ENCODE measurements around the gene MMP15. TPM values are rescaled to one million over a fixed set of nuclear protein-coding genes. Genes with fewer than 3 reads are reported as not detected.

The MMP15 gene
- total and polyA plus RNA-seq, 12 donors = 24.4 to 88.4 (median 58.1) TPM

DNA sequence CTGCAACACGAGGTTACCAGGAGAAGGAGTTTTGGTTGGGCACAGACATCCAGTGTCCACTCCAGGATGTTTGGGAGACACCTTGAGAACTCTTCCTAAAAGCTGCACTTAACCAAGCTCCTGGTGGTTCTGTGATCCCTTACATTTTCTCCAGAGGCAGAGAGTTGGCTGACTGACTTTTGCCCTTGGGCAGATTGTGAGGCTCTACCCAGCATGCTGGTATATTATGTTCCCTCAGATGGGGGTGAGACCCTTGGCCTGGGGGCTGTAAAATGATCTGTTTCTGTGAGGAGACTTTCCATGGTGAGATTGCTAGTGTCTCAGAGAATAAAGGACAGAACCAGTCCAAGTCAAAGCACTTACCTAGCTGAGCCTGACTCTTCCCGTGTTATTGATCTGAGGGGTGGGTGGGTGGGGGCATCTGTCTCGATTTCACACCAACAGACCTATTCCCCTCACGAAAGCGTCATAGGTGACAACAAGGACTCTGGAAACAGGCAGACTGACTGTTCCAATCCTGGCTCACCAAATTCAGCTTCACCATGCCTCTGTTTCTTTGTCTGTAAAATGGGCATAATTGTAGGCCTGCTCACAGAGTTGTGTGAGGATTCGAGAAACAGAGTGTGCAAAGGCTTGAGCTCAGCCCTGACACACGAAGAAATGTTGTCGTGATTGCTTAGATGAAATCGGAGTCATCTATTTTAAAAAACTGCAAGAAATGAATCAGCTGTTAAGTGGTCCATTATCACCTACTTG, 12.2 kb upstream of the MMP15 start:
- 90% methylated on average over 9 of the region's 9 CpGs for WGBS, 2 donors
- intact Hi-C loops (cut with DNase I) = no loop called here
- no peak for ATAC-seq
- Histone ChIP-seq H3K4me3 (no peak overlapping the region), H3K27me3 (no peaks in the 10 kb centered on the region), H3K4me1 (peaks cover 0 to 17% (median 0%) of the 10 kb centered on the region in 9 donors), H3K9me3 (no peaks in the 10 kb centered on the region), H3K36me3 (peaks cover 0 to 88% (median 8%) of the 10 kb centered on the region in 9 donors), H3K27ac (no peak overlapping the region)
- TF ChIP-seq, protein P1, sequence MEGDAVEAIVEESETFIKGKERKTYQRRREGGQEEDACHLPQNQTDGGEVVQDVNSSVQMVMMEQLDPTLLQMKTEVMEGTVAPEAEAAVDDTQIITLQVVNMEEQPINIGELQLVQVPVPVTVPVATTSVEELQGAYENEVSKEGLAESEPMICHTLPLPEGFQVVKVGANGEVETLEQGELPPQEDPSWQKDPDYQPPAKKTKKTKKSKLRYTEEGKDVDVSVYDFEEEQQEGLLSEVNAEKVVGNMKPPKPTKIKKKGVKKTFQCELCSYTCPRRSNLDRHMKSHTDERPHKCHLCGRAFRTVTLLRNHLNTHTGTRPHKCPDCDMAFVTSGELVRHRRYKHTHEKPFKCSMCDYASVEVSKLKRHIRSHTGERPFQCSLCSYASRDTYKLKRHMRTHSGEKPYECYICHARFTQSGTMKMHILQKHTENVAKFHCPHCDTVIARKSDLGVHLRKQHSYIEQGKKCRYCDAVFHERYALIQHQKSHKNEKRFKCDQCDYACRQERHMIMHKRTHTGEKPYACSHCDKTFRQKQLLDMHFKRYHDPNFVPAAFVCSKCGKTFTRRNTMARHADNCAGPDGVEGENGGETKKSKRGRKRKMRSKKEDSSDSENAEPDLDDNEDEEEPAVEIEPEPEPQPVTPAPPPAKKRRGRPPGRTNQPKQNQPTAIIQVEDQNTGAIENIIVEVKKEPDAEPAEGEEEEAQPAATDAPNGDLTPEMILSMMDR (IDR thresholded peaks at IDR 0.05) = no peak
- no peak for DNase-seq

DNA sequence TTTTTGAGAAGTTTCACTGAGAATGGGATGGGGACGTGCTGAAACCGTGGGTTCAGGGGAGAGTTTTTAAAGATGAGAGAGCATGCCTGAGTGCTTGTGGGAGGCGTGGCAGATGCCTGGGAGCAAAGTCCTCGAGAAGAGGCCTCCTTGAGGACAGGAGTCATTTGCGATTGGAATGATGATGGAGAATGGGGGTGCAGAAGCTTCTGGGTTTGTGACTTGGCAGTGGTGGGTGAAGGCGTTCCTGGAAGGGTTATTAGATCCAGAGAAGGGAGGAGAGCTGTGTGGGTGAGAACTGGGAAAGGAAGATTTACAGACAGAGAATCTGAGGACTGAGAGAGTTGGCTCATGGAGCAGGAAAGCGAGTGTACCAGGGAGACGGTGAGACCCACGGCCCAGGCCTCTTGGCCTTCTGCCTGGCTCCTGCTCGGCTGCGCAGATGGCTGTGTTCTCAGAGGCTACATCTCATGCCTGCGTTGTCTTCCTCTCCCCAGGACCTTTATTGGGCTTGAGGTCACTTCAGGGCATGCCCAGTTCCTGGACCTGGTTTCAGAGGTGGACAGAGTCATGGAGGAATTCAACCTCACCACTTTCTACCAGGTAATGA, 8.6 kb upstream of the MMP15 start:
- intact Hi-C loops (cut with DNase I) = no loop called here
- ATAC-seq = peak in 2 of 8 donors; percentile 34 to 41
- H3K4me3 ChIP-seq = no peak overlapping the region

DNA sequence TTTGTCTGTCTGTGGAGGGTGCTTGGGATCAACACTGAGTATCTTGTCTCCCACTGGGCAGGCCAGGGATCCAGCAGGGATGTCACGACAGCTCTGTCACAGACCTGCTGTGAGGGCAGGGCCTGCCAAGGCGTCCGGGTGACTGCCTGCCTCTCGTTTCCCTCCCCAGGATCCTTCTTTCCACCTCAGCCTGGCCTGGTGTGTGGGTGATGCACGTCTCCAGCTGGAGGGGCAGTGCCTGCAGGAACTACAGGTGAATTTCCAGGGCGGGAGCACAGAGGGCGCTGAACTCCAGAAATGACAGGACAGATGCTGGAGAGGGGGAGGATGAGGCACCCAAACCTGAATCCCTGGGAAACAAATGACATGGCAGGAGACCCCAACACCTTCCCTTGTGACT, 6.8 kb upstream of the MMP15 start:
- DNase-seq (no peak), ATAC-seq (no peak)
- WGBS, 2 donors = 73 to 88% methylated on average over 7 of the region's 7 CpGs
- TF ChIP-seq, protein P1 (IDR thresholded peaks at IDR 0.05) = no peak
- intact Hi-C loops (cut with DNase I) = no loop called here
- no peak overlapping the region for H3K27ac ChIP-seq
- H3K36me3 ChIP-seq = peaks cover 0 to 57% (median 0%) of the 10 kb centered on the region in 9 donors
- H3K4me1 ChIP-seq = peaks cover 11 to 41% (median 33%) of the 10 kb centered on the region in 9 donors
- no peaks in the 10 kb centered on the region for H3K27me3 ChIP-seq
- no peak overlapping the region for H3K4me3 ChIP-seq
- no peaks in the 10 kb centered on the region for H3K9me3 ChIP-seq

More for the DNA sequence above, 8.6 kb upstream of the MMP15 start:
- Histone ChIP-seq H3K9me3 (no peaks in the 10 kb centered on the region), H3K27ac (no peak overlapping the region), H3K36me3 (peaks cover 0 to 75% (median 0%) of the 10 kb centered on the region in 9 donors), H3K4me1 (peaks cover 0 to 23% (median 15%) of the 10 kb centered on the region in 9 donors), H3K27me3 (no peaks in the 10 kb centered on the region)
- WGBS, 2 donors = 62 to 75% methylated on average over 12 of the region's 12 CpGs
- no peak for DNase-seq
- TF ChIP-seq, protein P1 (IDR thresholded peaks at IDR 0.05) = no peak

DNA sequence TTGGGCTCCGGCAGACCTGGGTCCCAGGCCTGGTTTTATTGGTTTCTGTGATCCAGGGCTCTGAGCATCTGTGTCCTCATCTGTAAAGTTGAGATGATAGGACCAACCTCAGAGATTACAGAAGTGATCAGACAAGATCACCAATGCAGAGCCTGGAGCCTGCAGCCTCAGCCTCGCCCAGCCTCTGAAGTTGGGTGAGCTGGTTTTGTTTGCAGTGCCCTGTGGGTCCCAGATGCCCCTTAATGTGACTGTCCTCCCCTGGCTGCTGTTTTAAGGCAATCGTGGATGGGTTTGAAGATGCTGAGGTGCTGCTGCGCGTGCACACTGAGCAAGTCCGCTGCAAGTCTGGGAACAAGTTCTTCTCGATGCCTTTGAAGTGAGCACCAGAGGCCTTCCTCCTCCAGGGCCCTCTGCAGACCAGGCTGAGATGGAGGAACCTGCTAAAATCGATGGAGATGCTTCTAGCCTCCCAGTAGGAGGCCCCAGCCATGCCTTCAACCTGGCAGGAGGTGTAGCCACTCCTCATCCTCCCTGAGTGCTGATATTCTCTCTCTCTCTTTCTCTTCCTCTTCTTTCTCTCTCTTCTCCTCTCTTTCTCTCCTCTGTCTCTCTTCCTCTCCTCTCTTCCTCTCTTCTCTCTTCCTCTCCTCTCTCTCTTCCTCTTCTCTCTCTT, 5.6 kb upstream of the MMP15 start:
- ATAC-seq (no peak), DNase-seq (no peak)
- H3K27ac ChIP-seq = no peak overlapping the region
- WGBS, 2 donors = 81 to 83% methylated on average over 8 of the region's 8 CpGs
- peaks cover 17 to 53% (median 43%) of the 10 kb centered on the region in 9 donors for H3K4me1 ChIP-seq
- peaks cover 0 to 46% (median 0%) of the 10 kb centered on the region in 9 donors for H3K36me3 ChIP-seq
- intact Hi-C loops (cut with DNase I) = loop anchor here in 9 of 10 donors (1.0 to 10.0 kb wide), 7 partner anchors 101 to 177 kb away; partner anchors contain the start of genes CSNK2A2 (in 5 of the 9) and CFAP20 (in 1 of the 9)
- TF ChIP-seq, protein P1 (IDR thresholded peaks at IDR 0.05) = no peak
- peaks cover 0 to 11% (median 0%) of the 10 kb centered on the region in 7 donors for H3K27me3 ChIP-seq
- H3K9me3 ChIP-seq = no peaks in the 10 kb centered on the region
- no peak overlapping the region for H3K4me3 ChIP-seq
